Measurements from ENCODE around the gene FRMD5.

FRMD5 gene

GRCh38 chr15:43919540-43920253, 275.4 kb downstream of the FRMD5 start:
- no peak for DNase-seq

GRCh38 chr15:43918717-43919116, 276.4 kb downstream of the FRMD5 start:
- DNase-seq = no peak

GRCh38 chr15:43916326-43916660, 278.8 kb downstream of the FRMD5 start:
- no peak for DNase-seq

GRCh38 chr15:43915631-43916325, 279.3 kb downstream of the FRMD5 start:
- DNase-seq = no peak

- no peak for DNase-seq
Observed at GRCh38 chr15:43913941-43914340, 281.1 kb downstream of the FRMD5 start.

- DNase-seq = no peak
Observed at GRCh38 chr15:43913026-43913780, 281.9 kb downstream of the FRMD5 start.

GRCh38 chr15:43912208-43912607, 282.9 kb downstream of the FRMD5 start:
- no peak for DNase-seq

- no peak for DNase-seq
Observed at GRCh38 chr15:43911235-43911781, 283.8 kb downstream of the FRMD5 start.

- DNase-seq = no peak
Observed at GRCh38 chr15:43908516-43909050, 286.5 kb downstream of the FRMD5 start.

GRCh38 chr15:43905755-43906154, 289.3 kb downstream of the FRMD5 start:
- no peak for DNase-seq

GRCh38 chr15:43903864-43904290, 291.2 kb downstream of the FRMD5 start:
- DNase-seq = peak; percentile 84

GRCh38 chr15:43901495-43901894, 293.6 kb downstream of the FRMD5 start:
- DNase-seq = no peak

- DNase-seq = peak; percentile 54
Observed at GRCh38 chr15:43900996-43901395, 294.1 kb downstream of the FRMD5 start.

- DNase-seq = peak; percentile 66
Observed at GRCh38 chr15:43899928-43900327, 295.1 kb downstream of the FRMD5 start.

- DNase-seq = no peak
Observed at GRCh38 chr15:43898891-43899290, 296.2 kb downstream of the FRMD5 start.

GRCh38 chr15:43896543-43896942, 298.5 kb downstream of the FRMD5 start:
- DNase-seq = no peak

GRCh38 chr15:43895586-43895985, 299.5 kb downstream of the FRMD5 start:
- DNase-seq = no peak

- no peak for DNase-seq
Observed at GRCh38 chr15:43893956-43894355, 301.1 kb downstream of the FRMD5 start.

GRCh38 chr15:43889042-43889441, 306.0 kb downstream of the FRMD5 start:
- no peak for DNase-seq

- DNase-seq = no peak
Observed at GRCh38 chr15:43887901-43888300, 307.2 kb downstream of the FRMD5 start.

GRCh38 chr15:43886558-43886957, 308.5 kb downstream of the FRMD5 start:
- DNase-seq = no peak

GRCh38 chr15:43883571-43883970, 311.5 kb downstream of the FRMD5 start:
- no peak for DNase-seq

- DNase-seq = peak; percentile 47
Observed at GRCh38 chr15:43881944-43882343, 313.1 kb downstream of the FRMD5 start.

Measured in hematopoietic multipotent progenitor cell treated with erythropoietin and hydrocortisone succinate and interleukin-3 and kit ligand, for 6 days (in vitro differentiated cells).